Measurements from ENCODE around the gene GRIA4. TPM values are rescaled to one million over a fixed set of nuclear protein-coding genes. Genes with fewer than 3 reads are reported as not detected.

The GRIA4 gene
- total RNA-seq, 4 donors from 2014 or later = not detected

GRCh38 chr11:105740164-105740903 lies 130.5 kb downstream of the GRIA4 start:
- TF ChIP-seq EP300 (IDR thresholded peaks at IDR 0.05) (no peak), CTCF (IDR thresholded peaks at IDR 0.05) (no peak)
- H3K27me3 ChIP-seq = no peaks in the 10 kb centered on the region
- DNase-seq (ENCODE audit: low spot score in 2 of 2) = no peak

GRCh38 chr11:105741488-105742020 lies 131.7 kb downstream of the GRIA4 start:
- no peaks in the 10 kb centered on the region for H3K36me3 ChIP-seq
- no peaks in the 10 kb centered on the region for H3K9me3 ChIP-seq
- no peaks in the 10 kb centered on the region for H3K4me1 ChIP-seq
- TF ChIP-seq CTCF (IDR thresholded peaks at IDR 0.05) (no peak), POLR2A (IDR thresholded peaks at IDR 0.05) (no peak), EP300 (IDR thresholded peaks at IDR 0.05) (no peak)
- H3K27ac ChIP-seq = no peak overlapping the region
- WGBS, 2 donors = 78 to 79% methylated on average over 2 of the region's 2 CpGs
- H3K4me3 ChIP-seq = no peak overlapping the region
- no peaks in the 10 kb centered on the region for H3K27me3 ChIP-seq
- no peak for DNase-seq (ENCODE audit: low spot score in 2 of 2)

More at GRCh38 chr11:105740164-105740903, 130.5 kb downstream of the GRIA4 start:
- no peaks in the 10 kb centered on the region for H3K9me3 ChIP-seq
- H3K4me1 ChIP-seq = no peaks in the 10 kb centered on the region
- no peaks in the 10 kb centered on the region for H3K36me3 ChIP-seq
- H3K27ac ChIP-seq = no peak overlapping the region
- H3K4me3 ChIP-seq = no peak overlapping the region
- WGBS, 2 donors = 84 to 93% methylated on average over 4 of the region's 4 CpGs

- no peak for DNase-seq (ENCODE audit: low spot score in 2 of 2)
- Histone ChIP-seq H3K36me3 (no peaks in the 10 kb centered on the region), H3K9me3 (no peaks in the 10 kb centered on the region), H3K27me3 (no peaks in the 10 kb centered on the region), H3K4me3 (no peak overlapping the region), H3K4me1 (no peaks in the 10 kb centered on the region), H3K27ac (no peak overlapping the region)
- WGBS, 2 donors = 66 to 77% methylated on average over 1 of the region's 1 CpG
- no peak for TF ChIP-seq CTCF (IDR thresholded peaks at IDR 0.05)
- TF ChIP-seq POLR2A (IDR thresholded peaks at IDR 0.05) = no peak
- no peak for TF ChIP-seq EP300 (IDR thresholded peaks at IDR 0.05)
These were observed 144.4 kb downstream of the GRIA4 start for GRCh38 chr11:105754260-105754659.

GRCh38 chr11:105754716-105755115 lies 144.8 kb downstream of the GRIA4 start:
- Histone ChIP-seq H3K27ac (no peak overlapping the region), H3K4me3 (no peak overlapping the region), H3K4me1 (no peaks in the 10 kb centered on the region), H3K27me3 (no peaks in the 10 kb centered on the region), H3K36me3 (no peaks in the 10 kb centered on the region), H3K9me3 (no peaks in the 10 kb centered on the region)
- TF ChIP-seq POLR2A (IDR thresholded peaks at IDR 0.05) = no peak
- no peak for TF ChIP-seq EP300 (IDR thresholded peaks at IDR 0.05)
- no peak for TF ChIP-seq CTCF (IDR thresholded peaks at IDR 0.05)
- 71 to 76% methylated on average over 1 of the region's 1 CpG for WGBS, 2 donors
- DNase-seq (ENCODE audit: low spot score in 2 of 2) = no peak

GRCh38 chr11:105757107-105757506 lies 147.2 kb downstream of the GRIA4 start:
- no peak for DNase-seq (ENCODE audit: low spot score in 2 of 2)
- no peak for TF ChIP-seq EP300 (IDR thresholded peaks at IDR 0.05)
- H3K27ac ChIP-seq = no peak overlapping the region
- H3K27me3 ChIP-seq = no peaks in the 10 kb centered on the region
- no peaks in the 10 kb centered on the region for H3K4me1 ChIP-seq
- H3K36me3 ChIP-seq = no peaks in the 10 kb centered on the region
- no peak overlapping the region for H3K4me3 ChIP-seq
- H3K9me3 ChIP-seq = no peaks in the 10 kb centered on the region
- 59 to 72% methylated on average over 6 of the region's 6 CpGs for WGBS, 2 donors
